ENCODE measurements around the gene KIF17.

DNA sequence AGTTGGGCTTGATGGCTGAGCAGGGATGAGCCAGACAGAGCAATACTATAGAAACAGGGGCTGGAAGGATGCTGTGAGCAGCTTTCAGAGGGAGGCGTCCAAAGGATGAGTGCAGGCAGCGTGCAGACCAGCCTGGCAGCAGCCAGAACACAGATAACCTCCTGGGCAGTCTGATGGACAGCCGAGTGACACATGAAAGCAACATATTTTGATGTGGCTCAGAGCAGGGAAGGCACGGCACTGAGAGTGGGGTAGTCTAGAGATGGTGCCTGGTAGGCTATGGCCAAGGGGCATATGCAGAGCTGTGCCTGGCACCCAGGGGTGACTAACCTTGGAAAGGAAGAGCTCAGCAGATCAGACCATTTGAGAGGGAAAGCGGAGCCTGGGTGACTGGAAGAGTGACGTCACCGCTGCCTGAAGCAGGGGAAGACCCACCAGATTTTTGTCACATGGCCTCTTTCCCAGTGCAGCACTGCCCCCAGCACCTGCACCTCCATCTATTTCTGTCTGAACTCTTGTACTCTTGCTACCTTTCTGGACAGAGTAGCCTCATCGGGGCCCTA lies 80.9 kb downstream of the KIF17 start:
- TF ChIP-seq, protein P1, sequence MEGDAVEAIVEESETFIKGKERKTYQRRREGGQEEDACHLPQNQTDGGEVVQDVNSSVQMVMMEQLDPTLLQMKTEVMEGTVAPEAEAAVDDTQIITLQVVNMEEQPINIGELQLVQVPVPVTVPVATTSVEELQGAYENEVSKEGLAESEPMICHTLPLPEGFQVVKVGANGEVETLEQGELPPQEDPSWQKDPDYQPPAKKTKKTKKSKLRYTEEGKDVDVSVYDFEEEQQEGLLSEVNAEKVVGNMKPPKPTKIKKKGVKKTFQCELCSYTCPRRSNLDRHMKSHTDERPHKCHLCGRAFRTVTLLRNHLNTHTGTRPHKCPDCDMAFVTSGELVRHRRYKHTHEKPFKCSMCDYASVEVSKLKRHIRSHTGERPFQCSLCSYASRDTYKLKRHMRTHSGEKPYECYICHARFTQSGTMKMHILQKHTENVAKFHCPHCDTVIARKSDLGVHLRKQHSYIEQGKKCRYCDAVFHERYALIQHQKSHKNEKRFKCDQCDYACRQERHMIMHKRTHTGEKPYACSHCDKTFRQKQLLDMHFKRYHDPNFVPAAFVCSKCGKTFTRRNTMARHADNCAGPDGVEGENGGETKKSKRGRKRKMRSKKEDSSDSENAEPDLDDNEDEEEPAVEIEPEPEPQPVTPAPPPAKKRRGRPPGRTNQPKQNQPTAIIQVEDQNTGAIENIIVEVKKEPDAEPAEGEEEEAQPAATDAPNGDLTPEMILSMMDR (IDR thresholded peaks at IDR 0.05): no peak
- TF ChIP-seq EZH2phosphoT487 (IDR thresholded peaks at IDR 0.05): no peak

Data from neural progenitor cell (in vitro differentiated cells).